ENCODE measurements around the gene PRTG.

- TF ChIP-seq CTCF (IDR thresholded peaks at IDR 0.05; ENCODE audit: low read depth, low read length) (no peak), EZH2phosphoT487 (IDR thresholded peaks at IDR 0.05; ENCODE audit: low read depth) (no peak)
Measured at GRCh38 chr15:55703873-55704301, 39.1 kb downstream of the PRTG start.

Measured in OCI-LY3 (cell line).